Right hindlimb (tissue), 1 donor: Measurements from ENCODE around the gene C16orf87.
"Not testable (repeated sequence)": the region's sequence is repeated elsewhere in the genome, so short reads cannot be mapped to it uniquely, and the experiment has no call there.

ENCODE experiments used
- DNase-seq: peaks from one replicate; pipeline ENCODE4 v3.0.0-alpha.2; 2018

Gene C16orf87, protein sequence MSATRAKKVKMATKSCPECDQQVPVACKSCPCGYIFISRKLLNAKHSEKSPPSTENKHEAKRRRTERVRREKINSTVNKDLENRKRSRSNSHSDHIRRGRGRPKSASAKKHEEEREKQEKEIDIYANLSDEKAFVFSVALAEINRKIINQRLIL

DNA sequence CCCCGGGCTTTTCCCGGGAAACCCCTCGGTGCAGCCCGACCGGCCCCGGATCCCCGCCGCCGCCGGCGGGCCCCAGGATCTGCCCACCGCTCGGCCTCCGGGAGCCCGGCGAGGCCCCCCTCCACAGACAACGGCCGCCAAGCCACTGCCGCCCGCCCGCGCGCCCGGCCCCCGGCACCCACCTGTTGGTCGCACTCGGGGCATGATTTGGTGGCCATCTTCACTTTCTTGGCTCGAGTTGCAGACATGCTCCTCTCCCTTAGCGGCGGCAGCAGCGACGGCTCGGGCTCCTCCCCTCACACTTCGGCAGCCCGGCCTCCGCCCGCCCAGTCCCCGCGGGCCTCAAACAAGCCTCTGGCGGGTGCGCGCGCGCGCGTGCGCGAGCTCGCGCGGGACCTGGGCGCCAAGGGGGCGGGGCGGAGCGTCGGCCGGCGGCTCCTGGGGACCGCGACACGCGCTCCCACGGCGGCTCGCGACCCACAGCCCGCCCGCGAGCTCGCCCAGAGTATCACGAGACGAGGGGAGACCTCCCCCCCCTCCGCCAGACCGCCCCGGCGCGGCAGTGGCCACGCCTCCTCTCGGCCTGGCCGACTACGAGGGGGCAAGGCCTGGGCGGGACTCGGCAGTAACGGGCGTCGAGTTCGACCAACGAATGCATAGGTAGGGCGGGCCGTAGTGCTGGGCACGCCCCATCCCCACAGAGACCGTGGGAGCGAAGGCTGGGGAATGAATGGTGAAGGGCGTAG is at the start of gene C16orf87:
TSS of gene C16orf87 (minus strand) at position 279 of the 746 bp plus-strand sequence. CDS start at position 248, 31 bp downstream.
- DNase-seq, result peak; percentile 96

DNA sequence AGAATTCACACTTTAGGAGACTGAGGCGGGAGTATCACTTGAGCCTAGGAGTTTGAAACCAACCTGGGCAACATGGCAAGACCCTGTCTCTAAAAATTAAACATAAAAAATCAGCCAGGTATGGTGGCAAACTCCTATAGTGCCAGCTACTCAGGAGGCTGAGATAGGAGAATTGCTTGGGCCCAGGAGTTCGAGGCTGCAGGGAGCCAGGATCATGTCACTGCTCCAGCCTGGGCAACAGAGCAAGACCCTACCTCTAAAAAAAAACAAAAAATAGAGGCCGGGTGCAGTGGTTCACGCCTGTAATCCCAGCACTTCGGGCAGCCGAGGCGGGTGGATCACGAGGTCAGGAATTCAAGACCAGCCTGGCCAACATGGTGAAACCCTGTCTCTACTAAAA is 44.3 kb upstream of the C16orf87 start:
- no peak for DNase-seq

DNA sequence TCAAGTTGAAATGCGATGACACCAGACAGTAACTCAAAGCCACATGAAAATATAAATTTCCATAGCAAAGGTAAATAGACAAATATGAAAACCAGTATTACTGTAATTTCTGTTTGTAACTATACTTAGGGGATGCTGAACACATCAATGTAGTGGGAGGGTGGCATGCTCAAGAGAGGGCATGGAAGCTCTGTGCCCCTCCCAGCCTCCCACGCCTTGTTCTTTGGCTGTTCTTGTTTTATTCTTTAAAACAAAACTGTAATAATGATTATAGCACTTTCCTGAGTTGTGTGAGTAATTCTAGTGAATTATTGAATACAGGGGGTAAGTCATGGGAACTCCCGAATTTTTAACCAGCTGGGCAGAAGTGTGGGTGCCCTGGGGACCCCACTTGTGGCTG is 42.2 kb upstream of the C16orf87 start:
- DNase-seq, result no peak

DNA sequence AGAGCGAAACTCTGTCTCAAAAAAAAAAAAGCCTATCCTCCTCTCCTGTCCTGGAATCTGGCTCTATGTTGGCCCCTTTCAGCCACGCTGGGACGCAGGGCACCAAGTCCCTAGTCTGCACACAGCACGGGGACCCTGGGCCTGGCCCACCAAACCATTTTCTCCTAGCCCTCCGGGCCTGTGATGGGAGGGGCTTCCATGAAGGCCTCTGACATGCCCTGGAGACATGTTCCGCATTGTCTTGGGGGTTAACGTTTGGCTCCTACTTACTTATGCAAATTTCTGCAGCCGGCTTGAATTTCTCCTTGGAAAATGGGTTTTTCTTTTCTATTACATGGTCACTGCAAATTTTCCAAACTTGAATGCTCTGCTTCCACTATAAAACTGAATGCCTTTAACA is 40.6 kb upstream of the C16orf87 start:
- DNase-seq, result no peak

DNA sequence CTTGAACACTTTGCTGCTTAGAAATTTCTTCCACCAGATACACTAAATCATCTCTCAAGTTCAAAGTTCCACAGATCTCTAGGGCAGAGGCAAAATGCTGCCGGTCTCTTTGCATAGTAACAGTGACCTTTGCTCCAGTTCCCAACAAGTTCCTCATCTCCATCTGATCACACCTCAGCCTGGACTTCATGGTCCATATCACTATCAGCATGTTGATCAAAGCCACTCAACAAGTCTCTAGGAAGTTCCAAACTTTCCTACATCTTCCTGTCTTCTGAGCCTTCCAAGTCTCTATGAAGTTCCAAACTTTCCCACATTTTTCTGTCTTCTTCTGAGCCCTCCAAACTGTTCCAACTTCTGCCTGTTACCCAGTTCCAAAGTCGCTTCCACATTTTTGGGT is 37.9 kb upstream of the C16orf87 start:
- DNase-seq, result not testable (repeated sequence)

DNA sequence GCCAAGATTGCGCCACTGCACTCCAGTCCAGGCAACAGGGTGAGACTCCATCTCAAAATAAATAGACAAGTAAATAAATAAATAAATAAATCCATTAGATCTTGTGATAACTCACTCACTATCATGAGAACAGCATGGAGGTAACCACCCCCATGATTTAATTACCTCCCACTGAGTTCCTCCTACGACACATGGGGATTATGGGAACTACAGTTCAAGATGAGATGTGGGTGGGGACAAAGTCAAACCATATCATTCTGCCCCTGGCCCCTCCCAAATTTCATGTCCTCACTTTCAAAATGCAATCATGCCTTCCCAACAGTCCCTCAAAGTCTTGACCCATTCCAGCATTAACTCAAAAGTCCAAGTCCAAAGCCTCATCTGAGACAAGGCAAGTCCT is 36.5 kb upstream of the C16orf87 start:
- DNase-seq, result not testable (repeated sequence)

DNA sequence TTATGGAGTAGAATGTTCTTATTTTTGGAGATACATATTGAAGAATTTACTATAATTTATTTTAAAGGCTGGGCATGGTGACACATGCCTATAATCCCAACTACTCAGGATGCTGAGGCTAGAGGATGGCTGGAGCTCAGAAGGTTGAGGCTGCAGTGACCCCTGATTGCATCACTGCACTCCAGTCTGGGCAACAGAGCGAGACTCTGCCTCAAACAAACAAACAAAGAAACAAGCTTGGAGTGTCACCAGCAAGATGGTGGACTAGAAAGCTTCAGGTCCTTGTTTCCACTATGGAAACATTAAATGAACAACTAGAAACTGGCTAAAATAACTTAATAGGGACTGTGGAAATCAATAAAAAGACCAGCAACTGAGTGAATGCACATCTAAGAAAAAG is 35.3 kb upstream of the C16orf87 start:
- DNase-seq, result no peak

DNA sequence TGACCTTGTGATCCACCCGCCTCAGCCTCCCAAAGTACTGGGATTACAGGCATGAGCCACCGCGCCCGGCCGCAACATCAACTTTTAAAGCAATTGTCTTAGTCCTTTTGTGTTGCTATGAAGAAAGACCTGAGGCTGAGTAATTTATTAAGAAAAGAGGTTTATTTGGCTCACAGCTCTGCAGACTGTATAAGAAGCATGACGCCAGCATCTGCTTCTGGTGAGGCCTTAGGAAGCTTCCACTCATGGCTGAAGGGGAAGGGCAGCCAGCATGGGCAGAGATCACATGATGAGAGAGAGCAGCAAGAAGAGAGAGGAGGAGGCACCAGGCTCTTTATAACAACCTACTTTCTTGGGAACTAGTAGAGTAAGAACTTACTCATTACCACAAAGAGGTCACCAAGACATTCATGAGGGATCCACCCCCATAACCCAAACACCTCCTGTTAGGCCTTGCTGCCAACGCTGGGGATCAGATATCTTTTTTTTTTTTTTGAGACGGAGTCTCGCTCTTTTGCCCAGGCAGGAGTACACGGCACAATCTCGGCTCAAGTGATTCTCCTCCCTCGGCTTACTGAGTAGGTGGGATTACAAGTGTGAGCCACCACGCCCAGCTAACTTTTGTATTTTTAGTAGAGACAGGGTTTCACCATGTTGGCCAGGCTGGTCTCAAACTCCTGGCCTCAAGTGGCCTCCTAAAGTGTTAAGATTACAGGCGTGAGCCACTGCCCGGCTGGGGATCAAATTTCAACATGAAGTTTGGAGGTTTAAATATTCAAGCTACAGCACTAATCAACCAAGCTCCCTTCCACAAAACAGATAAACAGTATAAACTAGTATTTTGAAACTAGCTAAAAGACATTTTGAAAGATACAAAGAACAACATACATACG is 31.8 kb upstream of the C16orf87 start:
- DNase-seq, result no peak

DNA sequence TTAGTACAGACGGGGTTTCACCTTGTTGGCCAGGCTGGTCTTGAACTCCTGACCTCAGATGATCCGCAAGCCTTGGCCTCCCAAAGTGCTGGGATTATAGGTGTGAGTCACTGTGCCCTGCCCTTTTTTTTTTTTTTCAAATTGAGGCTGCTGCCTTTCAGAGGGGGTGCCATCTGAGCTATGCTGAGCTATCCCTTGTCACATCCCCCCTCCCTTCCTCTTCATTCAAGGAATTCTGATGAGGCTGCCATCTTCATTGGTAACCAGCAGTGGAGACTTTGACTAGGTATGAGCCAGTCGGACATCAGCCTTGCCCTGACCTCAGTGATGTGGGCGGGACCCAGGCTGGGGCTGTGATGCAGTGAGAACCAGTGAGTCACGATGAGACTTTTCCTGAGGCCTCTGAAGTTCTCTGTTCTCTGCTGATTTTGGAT is 28.8 kb upstream of the C16orf87 start:
- no peak for DNase-seq

DNA sequence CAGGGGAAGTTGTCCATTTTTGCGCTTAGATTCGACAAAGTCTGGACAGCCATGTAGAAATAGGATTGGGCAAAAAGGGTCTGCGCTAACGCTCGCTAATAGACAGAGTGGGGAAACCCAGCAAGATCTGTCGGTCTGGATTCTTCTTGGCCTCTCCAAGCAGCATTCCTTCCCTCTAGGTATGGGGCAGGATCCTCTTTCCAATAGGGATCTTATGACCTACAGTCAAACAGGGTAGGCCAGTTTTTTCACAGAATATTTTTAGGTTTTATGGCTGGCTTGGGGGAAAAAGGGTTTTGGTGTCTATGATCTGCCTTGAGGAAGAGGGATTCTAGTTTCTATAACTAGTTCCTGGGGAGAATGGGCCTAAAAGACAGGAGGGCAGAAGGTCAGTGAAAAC is 27.2 kb upstream of the C16orf87 start:
- DNase-seq, result no peak

DNA sequence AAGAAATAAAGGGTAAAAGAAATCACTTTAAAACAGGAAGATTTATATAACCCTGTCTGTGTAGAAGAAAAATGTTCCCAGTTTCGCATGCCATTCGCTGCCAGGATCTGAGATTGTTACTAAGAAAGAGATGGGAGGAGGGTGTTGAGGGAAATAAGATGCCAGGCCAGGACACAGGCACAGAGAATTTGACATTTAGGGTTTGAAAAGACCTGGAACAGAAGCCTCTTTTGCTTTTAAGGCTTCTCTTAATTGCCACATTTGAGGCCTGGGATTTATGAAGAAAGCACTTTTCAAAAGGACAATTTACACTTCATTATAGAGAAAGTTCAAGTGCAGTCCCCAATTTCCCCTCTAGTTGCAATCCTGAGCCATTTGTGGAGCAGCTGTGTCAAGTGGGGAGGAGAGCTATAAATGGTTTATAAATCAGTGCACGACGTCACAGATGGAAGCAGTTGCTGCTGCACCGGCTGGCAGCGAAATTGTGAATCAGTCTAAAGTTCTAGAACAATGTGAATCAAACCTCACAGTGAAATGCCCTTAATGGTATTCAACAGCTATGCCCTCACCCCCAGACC is 26.5 kb upstream of the C16orf87 start:
- DNase-seq, result peak; percentile 30

DNA sequence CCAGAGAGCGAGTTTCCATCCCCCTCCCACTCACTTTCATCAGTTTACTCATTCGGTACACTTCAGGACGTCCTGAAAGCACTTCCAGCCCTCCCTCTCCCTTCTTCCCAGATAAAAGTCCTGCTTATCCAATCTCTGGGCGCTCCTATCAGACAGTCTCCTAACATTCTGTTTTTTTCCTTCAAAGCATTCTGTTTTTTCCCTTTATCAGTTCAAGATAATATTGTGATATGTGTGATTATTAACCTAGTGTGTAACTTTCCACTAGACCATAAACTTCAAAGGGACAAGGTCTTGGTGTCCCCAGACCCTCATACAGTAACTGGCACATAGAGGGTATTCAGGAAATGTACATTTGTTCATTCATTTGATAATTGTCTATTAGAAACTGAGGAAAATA is 24.4 kb upstream of the C16orf87 start:
- no peak for DNase-seq

DNA sequence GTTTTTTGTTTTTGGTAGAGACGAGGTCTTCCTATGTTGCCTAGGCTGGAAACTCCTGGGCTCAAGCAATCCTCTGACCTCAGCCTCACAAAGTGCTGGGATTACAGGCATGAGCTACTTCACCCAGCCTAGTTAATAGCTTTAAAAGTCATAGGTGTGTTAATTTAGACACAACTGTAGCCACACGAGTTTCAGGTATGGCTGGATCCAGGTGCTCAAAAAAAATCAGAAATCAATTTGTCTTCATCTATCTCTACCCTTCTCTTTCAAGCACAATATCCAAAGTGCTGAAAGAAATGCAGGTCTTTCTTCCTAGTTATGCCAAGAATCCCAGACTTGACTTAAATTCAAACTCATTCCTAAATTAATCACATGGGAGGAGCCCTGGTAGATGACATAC is 23.9 kb upstream of the C16orf87 start:
- DNase-seq, result no peak

DNA sequence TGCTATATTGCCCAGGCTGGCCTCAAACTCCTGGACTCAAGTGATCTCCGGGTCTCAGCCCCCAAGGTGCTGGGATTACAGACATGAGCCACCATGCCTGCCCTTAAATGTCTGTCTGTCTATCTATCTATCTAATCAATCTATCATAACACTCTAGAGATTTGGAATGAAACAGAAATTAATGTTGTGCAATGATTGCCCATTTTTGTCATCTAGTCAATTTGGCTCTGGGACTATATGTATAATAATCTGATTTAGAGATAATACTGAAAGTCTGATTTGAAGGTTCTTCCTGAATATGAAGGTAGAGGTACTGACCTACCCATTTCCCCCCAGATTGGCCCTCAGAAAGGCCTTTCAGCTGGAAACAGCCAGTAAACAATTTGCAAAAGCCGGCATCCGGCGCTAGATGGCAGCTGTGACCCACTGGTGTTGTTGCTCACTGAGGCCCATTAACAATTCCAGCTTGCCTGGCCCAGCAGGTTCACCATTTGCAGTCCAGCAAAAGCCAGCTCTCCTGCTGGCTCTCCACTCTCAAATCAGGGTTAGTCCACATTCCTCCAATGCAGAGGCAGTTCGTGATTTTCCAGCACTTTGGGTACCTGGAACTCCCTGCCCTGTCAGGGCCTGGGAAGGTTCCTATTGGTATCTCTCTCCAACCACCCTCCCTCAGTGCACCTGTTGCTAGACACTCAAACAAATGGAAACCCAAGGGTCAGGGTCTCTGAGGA is 22.9 kb upstream of the C16orf87 start:
- DNase-seq, result peak; percentile 76

DNA sequence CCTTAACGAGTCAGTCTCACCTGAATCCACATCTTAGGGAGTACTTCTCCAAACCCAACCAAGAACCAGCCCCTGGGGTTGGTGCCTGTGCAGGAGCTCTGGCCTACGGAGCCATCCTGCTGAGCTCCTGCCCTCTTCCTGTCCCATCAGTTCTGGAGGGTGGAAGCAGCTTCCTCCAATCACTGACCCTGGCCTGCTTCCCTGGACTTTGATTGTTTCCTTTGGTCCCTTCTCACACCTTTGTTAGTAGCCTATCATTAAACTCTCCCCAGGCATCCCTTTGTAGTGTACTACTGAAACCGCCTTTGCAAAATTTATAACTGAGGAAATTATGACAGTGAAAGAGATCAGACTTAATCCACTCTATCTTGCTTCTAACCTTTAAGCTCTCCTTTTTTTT is 21.1 kb upstream of the C16orf87 start:
- no peak for DNase-seq

DNA sequence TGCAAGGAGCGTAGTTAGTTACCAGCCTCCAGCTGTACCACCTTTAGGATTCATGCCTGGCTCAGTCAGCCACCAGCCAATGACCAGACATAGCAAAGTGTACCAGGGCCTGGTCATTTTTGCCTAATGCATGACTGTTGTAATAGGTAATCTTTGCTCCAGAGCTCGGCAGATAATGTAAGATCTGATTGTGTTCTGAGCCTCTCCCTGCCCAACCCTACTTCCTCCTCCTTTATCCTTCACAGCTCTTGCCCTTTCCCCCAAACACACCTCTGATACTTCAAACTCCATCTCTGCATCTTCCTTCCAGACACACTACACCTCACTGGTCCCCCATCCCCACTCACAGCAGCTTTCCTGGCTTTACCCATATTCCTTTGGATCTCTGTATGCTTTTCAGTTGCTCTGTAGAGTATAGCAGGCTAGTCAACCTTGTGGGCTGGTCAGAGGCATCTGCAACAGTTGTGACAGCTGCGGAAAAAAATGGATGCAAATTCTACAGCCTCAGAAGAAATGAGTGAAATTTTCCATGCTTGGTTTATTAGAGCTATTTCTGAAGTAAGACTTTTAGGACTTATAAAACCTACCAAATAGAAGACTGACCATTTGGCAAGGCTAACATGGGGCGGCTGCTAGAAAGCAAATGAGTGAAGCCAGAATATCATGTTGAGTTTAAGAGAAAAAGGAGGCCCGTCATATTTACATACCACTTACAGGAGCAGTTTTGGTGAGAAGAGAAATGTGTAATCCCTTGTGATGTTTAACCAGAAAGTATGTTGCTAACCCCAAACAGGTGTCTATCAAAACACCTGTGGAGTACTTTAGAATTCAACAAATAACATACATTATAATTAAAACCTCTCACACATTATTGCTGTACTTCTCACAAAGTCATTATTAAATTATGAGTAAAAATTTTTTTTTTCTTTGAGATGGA is 19.9 kb upstream of the C16orf87 start:
- no peak for DNase-seq

DNA sequence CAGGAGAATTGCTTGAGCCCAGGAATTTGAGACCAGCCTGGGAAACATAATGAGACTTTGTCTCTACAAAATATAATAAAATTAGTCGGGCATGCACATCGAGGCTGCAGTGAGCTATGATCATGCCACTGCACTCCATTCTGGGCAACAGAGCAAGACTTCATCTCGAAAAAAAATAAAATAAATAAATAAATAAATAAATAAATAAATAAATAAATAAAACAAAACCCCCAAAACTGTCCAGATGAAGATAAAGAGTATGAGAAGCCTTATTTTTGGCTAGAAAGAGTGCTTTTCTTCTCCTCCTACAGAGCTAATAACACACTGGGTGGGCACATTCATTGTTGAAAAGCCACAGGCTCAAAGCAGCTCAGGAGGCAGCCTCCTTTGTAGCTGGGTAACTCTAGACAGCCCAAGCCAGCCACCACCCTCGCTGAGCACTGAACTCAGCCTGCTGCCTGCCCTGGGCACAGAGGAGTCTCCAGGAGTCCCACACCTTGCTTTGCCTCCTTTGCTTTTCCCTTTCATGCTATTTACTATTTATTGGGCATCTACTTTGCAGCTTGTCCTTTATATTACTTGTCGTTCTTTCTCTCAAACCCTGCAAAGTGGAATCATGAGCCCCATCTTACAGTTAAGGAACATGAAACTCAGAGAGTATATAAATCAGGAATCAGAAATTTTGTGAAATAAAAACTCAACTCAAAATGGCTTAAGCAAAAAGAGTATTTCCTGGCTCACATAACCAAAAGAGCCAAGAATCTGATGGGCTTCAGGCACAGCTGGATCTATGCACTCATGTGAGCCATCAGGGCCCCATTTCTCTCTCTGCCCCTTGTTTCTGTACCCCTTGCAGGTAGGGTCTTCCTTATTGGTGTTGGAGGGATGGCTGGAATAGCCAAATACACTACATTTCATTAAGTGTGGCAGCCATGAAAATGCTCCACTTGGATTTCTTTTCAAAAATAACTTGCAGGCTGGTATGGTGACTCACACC is 18.1 kb upstream of the C16orf87 start:
- DNase-seq, result no peak

DNA sequence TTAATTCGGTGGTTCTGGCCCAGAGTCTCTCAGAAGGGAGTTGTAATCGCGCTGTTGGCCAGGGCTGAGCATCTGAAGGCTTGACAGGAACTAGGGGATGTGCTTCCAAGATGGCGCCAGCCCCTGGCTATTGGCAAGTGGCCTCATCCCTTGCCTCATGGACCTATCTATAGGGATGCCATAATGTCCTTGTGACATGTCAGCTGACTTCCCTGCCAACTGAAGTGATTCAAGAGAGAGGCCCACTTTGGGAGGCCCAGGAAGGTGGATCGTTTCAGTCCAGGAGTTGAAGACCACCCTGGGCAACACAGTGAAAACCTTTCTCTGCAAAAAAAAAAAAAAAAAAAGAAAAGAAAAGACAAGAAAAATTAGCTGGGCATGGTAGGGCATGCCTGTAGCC is 15.0 kb upstream of the C16orf87 start:
- DNase-seq, result no peak

DNA sequence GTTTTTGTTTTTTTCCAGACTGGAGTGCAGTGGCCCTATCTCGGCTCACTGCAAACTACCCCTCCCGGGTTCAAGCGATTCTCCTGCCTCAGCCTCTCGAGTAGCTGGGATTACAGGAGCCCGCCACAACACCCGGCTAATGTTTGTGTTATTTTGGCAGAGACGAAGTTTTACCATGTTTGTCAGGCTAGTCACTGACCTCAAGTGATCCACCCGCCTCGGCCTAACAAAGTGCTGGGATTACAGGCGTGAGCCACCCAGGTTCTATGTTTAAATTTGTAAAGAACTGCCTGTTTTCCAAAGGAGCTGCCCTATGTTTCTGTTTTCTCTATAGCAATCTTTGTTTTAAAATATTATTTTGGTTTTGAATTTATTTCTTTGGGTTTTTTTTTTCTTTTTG is 13.8 kb upstream of the C16orf87 start:
- no peak for DNase-seq
